ENCODE results near the gene HEATR9.

GRCh38 chr17:35809855-35810461 lies 58.7 kb downstream of the HEATR9 start:
- TF ChIP-seq POLR2A (IDR thresholded peaks at IDR 0.05), result no peak
- no peak for TF ChIP-seq CTCF (IDR thresholded peaks at IDR 0.05 in 4 of 5, conservative IDR thresholded peaks at IDR 0.05 in 1 of 5)

Measured in gastrocnemius medialis (tissue), 4 donors.